Vagina (tissue), 2 donors: ENCODE data around the gene BBS5.

Source experiments
- CTCF ChIP-seq, 3 experiments: fragments of 450-650 bp in 2 of 3; fragments of 200-600 bp in 1 of 3; sonication (generic) in 1 of 3; IDR thresholded peaks; one replicate each; pipeline ENCODE4 v1.5.1; 2017 to 2019; ENCODE audit warnings: antibody characterized with exemption in 3 of 3, mild to moderate bottlenecking in 2 of 3, moderate library complexity in 2 of 3
- POLR2A ChIP-seq, 2 donors: fragments of 450-650 bp; IDR thresholded peaks; one replicate each; pipeline ENCODE4 v1.6.1; 2017; ENCODE audit warnings: antibody characterized with exemption in 2 of 2, mild to moderate bottlenecking in 2 of 2, moderate library complexity in 2 of 2
- POLR2AphosphoS5 ChIP-seq, 2 donors: sonication (generic); formaldehyde crosslinking; IDR thresholded peaks; one replicate each; pipeline ENCODE4 v1.9.0; 2017; ENCODE audit warnings: antibody characterized with exemption in 2 of 2, mild to moderate bottlenecking in 2 of 2, low read depth in 1 of 2; ENCODE audit not compliant: insufficient read depth in 1 of 2

DNA sequence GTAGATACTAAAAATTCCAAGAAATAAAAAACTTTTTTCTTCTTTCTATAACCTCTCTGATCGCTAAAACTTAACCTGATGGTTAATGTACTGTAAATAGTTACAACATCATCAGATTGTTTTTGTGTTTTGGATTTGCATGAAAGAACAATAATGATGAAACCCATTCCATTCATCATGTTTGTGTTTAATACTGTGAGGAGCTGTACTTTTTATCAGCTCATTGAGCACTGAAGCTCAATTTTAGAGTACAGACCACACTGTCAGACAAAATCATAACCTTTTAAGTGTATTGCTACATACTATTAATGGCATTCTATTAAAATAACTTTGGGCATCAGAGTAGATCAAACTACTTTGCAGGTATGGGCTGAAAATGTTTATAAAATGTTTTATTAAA, 14.8 kb upstream of the BBS5 start:
- TF ChIP-seq CTCF (IDR thresholded peaks at IDR 0.05) (no peak), POLR2AphosphoS5 (IDR thresholded peaks at IDR 0.05; ENCODE audit: insufficient read depth in 1 of 2, low read depth in 1 of 2) (no peak), POLR2A (IDR thresholded peaks at IDR 0.05) (no peak)
